Measurements from ENCODE around the gene ZNF512B.
A peak's percentile ranks its signal among the peaks of the same experiment; 100 is the strongest.

The ZNF512B gene

GRCh38 chr20:63959699-63960075 is 10.0 kb downstream of the ZNF512B start:
- no peak overlapping the region for H3K4me2 ChIP-seq (ENCODE audit: low read length)
- H3K9me2 ChIP-seq (ENCODE audit: low read depth, low read length), result no peaks in the 10 kb centered on the region
- H3K79me2 ChIP-seq (ENCODE audit: insufficient read depth, low read length), result no peaks in the 10 kb centered on the region
- H4K20me1 ChIP-seq (ENCODE audit: insufficient read depth, low read length), result no peaks in the 10 kb centered on the region
- peaks cover 52% of the 10 kb centered on the region for H3K36me3 ChIP-seq (ENCODE audit: insufficient read depth, low read length)
- TF ChIP-seq, protein P1, sequence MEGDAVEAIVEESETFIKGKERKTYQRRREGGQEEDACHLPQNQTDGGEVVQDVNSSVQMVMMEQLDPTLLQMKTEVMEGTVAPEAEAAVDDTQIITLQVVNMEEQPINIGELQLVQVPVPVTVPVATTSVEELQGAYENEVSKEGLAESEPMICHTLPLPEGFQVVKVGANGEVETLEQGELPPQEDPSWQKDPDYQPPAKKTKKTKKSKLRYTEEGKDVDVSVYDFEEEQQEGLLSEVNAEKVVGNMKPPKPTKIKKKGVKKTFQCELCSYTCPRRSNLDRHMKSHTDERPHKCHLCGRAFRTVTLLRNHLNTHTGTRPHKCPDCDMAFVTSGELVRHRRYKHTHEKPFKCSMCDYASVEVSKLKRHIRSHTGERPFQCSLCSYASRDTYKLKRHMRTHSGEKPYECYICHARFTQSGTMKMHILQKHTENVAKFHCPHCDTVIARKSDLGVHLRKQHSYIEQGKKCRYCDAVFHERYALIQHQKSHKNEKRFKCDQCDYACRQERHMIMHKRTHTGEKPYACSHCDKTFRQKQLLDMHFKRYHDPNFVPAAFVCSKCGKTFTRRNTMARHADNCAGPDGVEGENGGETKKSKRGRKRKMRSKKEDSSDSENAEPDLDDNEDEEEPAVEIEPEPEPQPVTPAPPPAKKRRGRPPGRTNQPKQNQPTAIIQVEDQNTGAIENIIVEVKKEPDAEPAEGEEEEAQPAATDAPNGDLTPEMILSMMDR (IDR thresholded peaks at IDR 0.05; ENCODE audit: low read length), result no peak
- TF ChIP-seq EZH2 (IDR thresholded peaks at IDR 0.05; ENCODE audit: borderline replicate concordance, low read length), result no peak
- no peak overlapping the region for H3K9ac ChIP-seq (ENCODE audit: low read length)
- H3K4me3 ChIP-seq (ENCODE audit: low read depth, low read length, poor library complexity, severe bottlenecking), result no peak overlapping the region
- H3K27ac ChIP-seq (ENCODE audit: low read depth, low read length, poor library complexity, severe bottlenecking), result no peak overlapping the region
- no peaks in the 10 kb centered on the region for H3F3A ChIP-seq (ENCODE audit: insufficient read depth, low read length)
- H2AFZ ChIP-seq (ENCODE audit: low read length), result no peak overlapping the region
- H3K27me3 ChIP-seq (ENCODE audit: insufficient read depth, low read length), result no peaks in the 10 kb centered on the region
- H3K4me1 ChIP-seq (ENCODE audit: insufficient read depth, low read length, severe bottlenecking), result peaks cover 29% of the 10 kb centered on the region
- no peaks in the 10 kb centered on the region for H3K9me3 ChIP-seq (ENCODE audit: low read length)

DNA sequence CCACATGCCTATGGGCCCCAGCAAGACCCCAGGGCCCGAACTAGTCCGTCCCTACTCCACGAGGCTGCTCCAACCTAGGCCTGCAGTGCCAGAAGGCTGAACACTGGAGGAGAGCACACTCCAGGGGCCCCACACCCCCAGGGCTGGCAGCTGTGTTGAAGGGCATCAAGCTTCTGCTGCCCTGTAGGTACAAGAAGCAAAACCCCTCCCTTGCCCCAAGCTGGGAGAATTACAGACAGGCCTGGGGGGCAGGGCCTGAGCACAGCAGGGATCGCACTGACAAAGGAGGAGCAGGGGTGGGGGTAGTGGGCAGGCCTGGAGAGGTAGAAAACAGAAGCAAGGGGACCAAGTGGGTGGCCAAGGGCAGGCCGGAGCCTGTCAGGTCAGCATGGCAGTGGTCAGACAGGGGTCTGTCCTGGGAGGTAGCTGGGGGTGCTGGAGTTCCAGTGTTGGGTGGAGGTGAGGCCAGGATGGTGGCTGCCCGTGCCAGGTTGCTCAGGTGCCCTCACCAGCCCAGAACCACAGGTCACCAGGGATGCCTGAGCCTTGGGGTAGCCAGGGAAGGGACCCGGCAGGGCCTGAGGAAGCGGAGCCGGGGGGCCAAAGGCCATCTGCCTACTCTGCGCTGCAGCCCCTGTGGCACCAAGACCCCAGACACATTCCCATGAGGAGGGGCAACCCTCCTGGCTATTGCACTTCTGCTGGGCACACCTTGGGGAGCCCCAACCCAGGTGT is 10.6 kb downstream of the ZNF512B start:
- Histone ChIP-seq H2AFZ (ENCODE audit: low read length) (no peak overlapping the region), H3K36me3 (ENCODE audit: insufficient read depth, low read length) (peaks cover 47% of the 10 kb centered on the region), H3K9ac (ENCODE audit: low read length) (no peak overlapping the region), H3K4me2 (ENCODE audit: low read length) (no peak overlapping the region), H3K4me1 (ENCODE audit: insufficient read depth, low read length, severe bottlenecking) (peaks cover 35% of the 10 kb centered on the region), H4K20me1 (ENCODE audit: insufficient read depth, low read length) (no peaks in the 10 kb centered on the region), H3K9me2 (ENCODE audit: low read depth, low read length) (no peaks in the 10 kb centered on the region), H3K27me3 (ENCODE audit: insufficient read depth, low read length) (no peaks in the 10 kb centered on the region), H3K27ac (ENCODE audit: low read depth, low read length, poor library complexity, severe bottlenecking) (no peak overlapping the region), H3K9me3 (ENCODE audit: low read length) (no peaks in the 10 kb centered on the region), H3K79me2 (ENCODE audit: insufficient read depth, low read length) (no peaks in the 10 kb centered on the region), H3K4me3 (ENCODE audit: low read depth, low read length, poor library complexity, severe bottlenecking) (no peak overlapping the region), H3F3A (ENCODE audit: insufficient read depth, low read length) (no peaks in the 10 kb centered on the region)
- TF ChIP-seq EZH2 (IDR thresholded peaks at IDR 0.05; ENCODE audit: borderline replicate concordance, low read length), result no peak
- TF ChIP-seq, protein P1 (IDR thresholded peaks at IDR 0.05; ENCODE audit: low read length), result no peak

DNA sequence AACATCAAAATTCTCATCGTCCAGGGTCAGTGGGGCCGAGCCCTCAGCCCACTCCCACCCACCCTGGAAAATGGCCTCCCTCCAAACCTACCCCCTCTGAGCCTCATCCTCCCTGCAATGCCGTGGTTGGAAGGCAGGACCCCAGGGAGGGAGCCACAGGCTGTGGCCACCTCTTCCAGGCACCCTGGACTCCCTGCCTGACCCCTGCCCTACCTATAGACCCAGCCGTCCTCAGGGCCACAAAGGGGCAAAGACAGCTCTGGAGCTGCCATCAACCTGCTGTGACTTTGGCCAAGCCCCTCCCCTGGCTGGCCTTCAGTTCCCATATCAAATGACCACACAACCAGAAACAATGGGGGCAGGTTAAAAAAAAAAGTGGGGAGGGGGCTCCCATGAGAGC is 11.3 kb downstream of the ZNF512B start:
- Histone ChIP-seq H3K4me1 (ENCODE audit: insufficient read depth, low read length, severe bottlenecking) (peaks cover 41% of the 10 kb centered on the region), H3K4me3 (ENCODE audit: low read depth, low read length, poor library complexity, severe bottlenecking) (no peak overlapping the region), H4K20me1 (ENCODE audit: insufficient read depth, low read length) (no peaks in the 10 kb centered on the region), H3K27ac (ENCODE audit: low read depth, low read length, poor library complexity, severe bottlenecking) (peak overlapping the region; percentile 74), H3K9me2 (ENCODE audit: low read depth, low read length) (no peaks in the 10 kb centered on the region), H3K27me3 (ENCODE audit: insufficient read depth, low read length) (no peaks in the 10 kb centered on the region), H3K9me3 (ENCODE audit: low read length) (no peaks in the 10 kb centered on the region), H3F3A (ENCODE audit: insufficient read depth, low read length) (no peaks in the 10 kb centered on the region), H2AFZ (ENCODE audit: low read length) (no peak overlapping the region), H3K79me2 (ENCODE audit: insufficient read depth, low read length) (no peaks in the 10 kb centered on the region), H3K4me2 (ENCODE audit: low read length) (no peak overlapping the region; the same call in 1 of the 2 replicates), H3K9ac (ENCODE audit: low read length) (no peak overlapping the region), H3K36me3 (ENCODE audit: insufficient read depth, low read length) (peaks cover 40% of the 10 kb centered on the region)
- TF ChIP-seq, protein P1 (IDR thresholded peaks at IDR 0.05; ENCODE audit: low read length), result no peak
- no peak for TF ChIP-seq EZH2 (IDR thresholded peaks at IDR 0.05; ENCODE audit: borderline replicate concordance, low read length)

Measured in OCI-LY1 (cell line).